HepG2 (cell line): ENCODE results near the gene FEV. TPM values are rescaled to one million over a fixed set of nuclear protein-coding genes. Genes with fewer than 3 reads are reported as not detected.
A peak's percentile ranks its signal among the peaks of the same experiment; 100 is the strongest.

Source experiments
- ELF1 ChIP-seq: sonication (generic); formaldehyde crosslinking; IDR thresholded peaks from 2 replicates; pipeline ENCODE4 v1.4.0; 2020; ENCODE audit warnings: missing genetic modification reagents
- HDAC2 ChIP-seq: sonication (generic); formaldehyde crosslinking; IDR thresholded peaks from 2 replicates; pipeline ENCODE4 v1.4.0; 2020; ENCODE audit warnings: missing genetic modification reagents
- HOXA7 ChIP-seq: sonication (generic); formaldehyde crosslinking; IDR thresholded peaks from 2 replicates; pipeline ENCODE4 v1.8.1; 2022; ENCODE audit warnings: mild to moderate bottlenecking, missing genetic modification reagents, moderate library complexity
- KDM5B ChIP-seq: sonication (generic); formaldehyde crosslinking; IDR thresholded peaks from 2 replicates; pipeline ENCODE4 v1.4.0; 2020; ENCODE audit warnings: missing genetic modification reagents, mild to moderate bottlenecking, borderline replicate concordance
- MLLT10 ChIP-seq: sonication (generic); formaldehyde crosslinking; IDR thresholded peaks from 2 replicates; pipeline ENCODE4 v1.4.0; 2020; ENCODE audit warnings: missing genetic modification reagents
- POLR2AphosphoS2 ChIP-seq: IDR thresholded peaks from 2 replicates; pipeline ENCODE4 v1.6.1; 2011; ENCODE audit warnings: low read depth, low read length, improper control_type of control experiment
- SP4 ChIP-seq: sonication (generic); formaldehyde crosslinking; IDR thresholded peaks from 2 replicates; pipeline ENCODE4 v1.8.1; 2023; ENCODE audit warnings: mild to moderate bottlenecking, missing genetic modification reagents
- U2AF2 ChIP-seq: fragments of 200-400 bp; formaldehyde crosslinking; IDR thresholded peaks from 2 replicates; pipeline ENCODE4 v1.6.1; 2017; ENCODE audit warnings: low read depth, mild to moderate bottlenecking, low read length
- ZNF260 ChIP-seq: sonication (generic); formaldehyde crosslinking; IDR thresholded peaks from 2 replicates; pipeline ENCODE4 v1.4.0; 2020; ENCODE audit warnings: missing genetic modification reagents, low read depth, mild to moderate bottlenecking, borderline replicate concordance
- ZNF354B ChIP-seq: sonication (generic); formaldehyde crosslinking; IDR thresholded peaks from 2 replicates; pipeline ENCODE4 v1.8.0; 2022; ENCODE audit warnings: mild to moderate bottlenecking, missing genetic modification reagents
- ZNF367 ChIP-seq: sonication (generic); formaldehyde crosslinking; IDR thresholded peaks from 2 replicates; pipeline ENCODE4 v1.4.0; 2020; ENCODE audit warnings: missing genetic modification reagents, borderline replicate concordance
- ZSCAN9 ChIP-seq: IDR thresholded peaks from 2 replicates; pipeline ENCODE4 v1.6.1; 2016; ENCODE audit warnings: borderline replicate concordance
- polyA plus RNA-seq, 8 experiments: library from polyadenylated mRNA; depleted of rRNA in 3 of 8; stranded (reverse) in 7 of 8; unstranded in 1 of 8; fragments of >200 nt; fragmentation: Illumina TruSeq in 4 of 8; extraction: Trizol in 4 of 8; gene quantifications; 2 replicates each; pipeline versions ENCODE4 v1.2.1 to v1.2.3, GENCODE V29; 2011 to 2016; ENCODE audit warnings: low read depth in 4 of 8, missing spikeins in 1 of 8, mixed read lengths in 1 of 8; ENCODE audit not compliant: insufficient read depth in 1 of 8
- total RNA-seq, 5 experiments: library from RNA; depleted of rRNA; stranded (reverse); fragments of >200 nt; fragmentation: Illumina TruSeq; extraction: Trizol; gene quantifications; 2 replicates each; pipeline ENCODE4 v1.2.3, GENCODE V29; 2016; ENCODE audit warnings: low read depth in 1 of 5
- TF ChIP-seq, protein P1 (sequence below): sonication (generic); formaldehyde crosslinking; IDR thresholded peaks from 2 replicates; pipeline ENCODE4 v1.8.1; 2022; ENCODE audit warnings: mild to moderate bottlenecking, missing genetic modification reagents
- TF ChIP-seq, protein P2 (sequence below): sonication (generic); formaldehyde crosslinking; IDR thresholded peaks from 2 replicates; pipeline ENCODE4 v1.4.0; 2020; ENCODE audit warnings: mild to moderate bottlenecking, missing genetic modification reagents, borderline replicate concordance
- TF ChIP-seq, protein P3 (sequence below): sonication (generic); formaldehyde crosslinking; IDR thresholded peaks from 2 replicates; pipeline ENCODE4 v1.5.0; 2020; ENCODE audit warnings: mild to moderate bottlenecking, missing genetic modification reagents, borderline replicate concordance

FEV gene
- total and polyA plus RNA-seq, 2 of the 13 experiments (the other 11 are each of a cell fraction or from before 2014, with no cell fraction given): not detected

DNA sequence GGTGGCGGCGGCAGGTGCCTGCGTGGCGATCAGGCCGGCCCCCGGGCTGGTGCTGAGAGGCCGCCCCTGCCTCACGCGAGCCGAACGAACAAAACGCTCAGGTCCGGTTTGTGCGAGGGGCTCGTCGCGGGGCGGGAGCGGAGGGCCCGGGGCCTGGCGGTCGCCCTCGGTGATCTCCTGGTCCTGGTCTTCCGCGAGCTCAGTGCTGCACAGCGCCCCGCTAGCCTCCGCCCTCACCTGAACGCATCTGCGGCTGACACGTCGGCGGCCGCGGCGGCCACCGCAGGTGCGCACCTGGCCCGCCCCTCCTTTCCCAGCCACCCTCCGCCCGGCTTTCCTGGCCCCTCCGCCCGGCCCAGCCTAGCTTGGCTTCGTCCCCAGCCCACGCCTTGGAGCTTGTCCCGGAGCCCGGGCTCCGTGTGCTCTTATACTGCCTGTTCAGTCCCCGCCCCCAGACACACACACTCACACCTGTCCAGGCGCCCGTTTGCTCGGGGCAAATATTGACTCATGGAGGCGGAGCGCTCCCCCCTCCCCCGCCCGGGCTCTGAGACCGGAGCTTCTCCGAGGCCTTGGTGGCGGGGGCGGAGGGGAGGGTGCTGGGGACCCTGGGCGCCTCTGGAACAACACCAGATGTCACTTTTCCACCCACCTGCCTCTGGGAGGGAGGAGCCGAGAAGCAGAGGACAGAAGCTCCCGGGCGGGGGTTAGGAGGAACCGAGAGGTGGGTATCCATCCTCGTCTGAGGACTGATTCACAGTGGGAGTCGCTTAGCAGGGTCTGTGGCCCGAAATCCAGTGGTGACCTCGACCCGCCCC is 16.8 kb upstream of the FEV start (continued):
- TF ChIP-seq HOXA7: no peak
- TF ChIP-seq ZNF260 (CRISPR knock-in tag): no peak
- peak; percentile 79 for TF ChIP-seq SP4 (CRISPR knock-in tag)
- TF ChIP-seq ZNF367 (CRISPR knock-in tag): no peak
- TF ChIP-seq, protein P1, sequence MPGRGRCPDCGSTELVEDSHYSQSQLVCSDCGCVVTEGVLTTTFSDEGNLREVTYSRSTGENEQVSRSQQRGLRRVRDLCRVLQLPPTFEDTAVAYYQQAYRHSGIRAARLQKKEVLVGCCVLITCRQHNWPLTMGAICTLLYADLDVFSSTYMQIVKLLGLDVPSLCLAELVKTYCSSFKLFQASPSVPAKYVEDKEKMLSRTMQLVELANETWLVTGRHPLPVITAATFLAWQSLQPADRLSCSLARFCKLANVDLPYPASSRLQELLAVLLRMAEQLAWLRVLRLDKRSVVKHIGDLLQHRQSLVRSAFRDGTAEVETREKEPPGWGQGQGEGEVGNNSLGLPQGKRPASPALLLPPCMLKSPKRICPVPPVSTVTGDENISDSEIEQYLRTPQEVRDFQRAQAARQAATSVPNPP: peak; percentile 60; the same call in 1 of the 2 replicates
- peak; percentile 84 for TF ChIP-seq HDAC2 (CRISPR knock-in tag)
- TF ChIP-seq ZSCAN9: no peak
- no peak for TF ChIP-seq MLLT10
- peak; percentile 86; the same call in 1 of the 2 replicates for TF ChIP-seq KDM5B (CRISPR knock-in tag)
- TF ChIP-seq ELF1: 0 out of 2 replicates have a peak, but pooled peaks have one; percentile 29
- TF ChIP-seq, protein P2, sequence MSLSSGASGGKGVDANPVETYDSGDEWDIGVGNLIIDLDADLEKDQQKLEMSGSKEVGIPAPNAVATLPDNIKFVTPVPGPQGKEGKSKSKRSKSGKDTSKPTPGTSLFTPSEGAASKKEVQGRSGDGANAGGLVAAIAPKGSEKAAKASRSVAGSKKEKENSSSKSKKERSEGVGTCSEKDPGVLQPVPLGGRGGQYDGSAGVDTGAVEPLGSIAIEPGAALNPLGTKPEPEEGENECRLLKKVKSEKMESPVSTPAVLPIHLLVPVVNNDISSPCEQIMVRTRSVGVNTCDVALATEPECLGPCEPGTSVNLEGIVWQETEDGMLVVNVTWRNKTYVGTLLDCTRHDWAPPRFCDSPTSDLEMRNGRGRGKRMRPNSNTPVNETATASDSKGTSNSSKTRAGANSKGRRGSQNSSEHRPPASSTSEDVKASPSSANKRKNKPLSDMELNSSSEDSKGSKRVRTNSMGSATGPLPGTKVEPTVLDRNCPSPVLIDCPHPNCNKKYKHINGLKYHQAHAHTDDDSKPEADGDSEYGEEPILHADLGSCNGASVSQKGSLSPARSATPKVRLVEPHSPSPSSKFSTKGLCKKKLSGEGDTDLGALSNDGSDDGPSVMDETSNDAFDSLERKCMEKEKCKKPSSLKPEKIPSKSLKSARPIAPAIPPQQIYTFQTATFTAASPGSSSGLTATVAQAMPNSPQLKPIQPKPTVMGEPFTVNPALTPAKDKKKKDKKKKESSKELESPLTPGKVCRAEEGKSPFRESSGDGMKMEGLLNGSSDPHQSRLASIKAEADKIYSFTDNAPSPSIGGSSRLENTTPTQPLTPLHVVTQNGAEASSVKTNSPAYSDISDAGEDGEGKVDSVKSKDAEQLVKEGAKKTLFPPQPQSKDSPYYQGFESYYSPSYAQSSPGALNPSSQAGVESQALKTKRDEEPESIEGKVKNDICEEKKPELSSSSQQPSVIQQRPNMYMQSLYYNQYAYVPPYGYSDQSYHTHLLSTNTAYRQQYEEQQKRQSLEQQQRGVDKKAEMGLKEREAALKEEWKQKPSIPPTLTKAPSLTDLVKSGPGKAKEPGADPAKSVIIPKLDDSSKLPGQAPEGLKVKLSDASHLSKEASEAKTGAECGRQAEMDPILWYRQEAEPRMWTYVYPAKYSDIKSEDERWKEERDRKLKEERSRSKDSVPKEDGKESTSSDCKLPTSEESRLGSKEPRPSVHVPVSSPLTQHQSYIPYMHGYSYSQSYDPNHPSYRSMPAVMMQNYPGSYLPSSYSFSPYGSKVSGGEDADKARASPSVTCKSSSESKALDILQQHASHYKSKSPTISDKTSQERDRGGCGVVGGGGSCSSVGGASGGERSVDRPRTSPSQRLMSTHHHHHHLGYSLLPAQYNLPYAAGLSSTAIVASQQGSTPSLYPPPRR (CRISPR knock-in tag): peak; percentile 99
- no peak for TF ChIP-seq POLR2AphosphoS2
- TF ChIP-seq, protein P3, sequence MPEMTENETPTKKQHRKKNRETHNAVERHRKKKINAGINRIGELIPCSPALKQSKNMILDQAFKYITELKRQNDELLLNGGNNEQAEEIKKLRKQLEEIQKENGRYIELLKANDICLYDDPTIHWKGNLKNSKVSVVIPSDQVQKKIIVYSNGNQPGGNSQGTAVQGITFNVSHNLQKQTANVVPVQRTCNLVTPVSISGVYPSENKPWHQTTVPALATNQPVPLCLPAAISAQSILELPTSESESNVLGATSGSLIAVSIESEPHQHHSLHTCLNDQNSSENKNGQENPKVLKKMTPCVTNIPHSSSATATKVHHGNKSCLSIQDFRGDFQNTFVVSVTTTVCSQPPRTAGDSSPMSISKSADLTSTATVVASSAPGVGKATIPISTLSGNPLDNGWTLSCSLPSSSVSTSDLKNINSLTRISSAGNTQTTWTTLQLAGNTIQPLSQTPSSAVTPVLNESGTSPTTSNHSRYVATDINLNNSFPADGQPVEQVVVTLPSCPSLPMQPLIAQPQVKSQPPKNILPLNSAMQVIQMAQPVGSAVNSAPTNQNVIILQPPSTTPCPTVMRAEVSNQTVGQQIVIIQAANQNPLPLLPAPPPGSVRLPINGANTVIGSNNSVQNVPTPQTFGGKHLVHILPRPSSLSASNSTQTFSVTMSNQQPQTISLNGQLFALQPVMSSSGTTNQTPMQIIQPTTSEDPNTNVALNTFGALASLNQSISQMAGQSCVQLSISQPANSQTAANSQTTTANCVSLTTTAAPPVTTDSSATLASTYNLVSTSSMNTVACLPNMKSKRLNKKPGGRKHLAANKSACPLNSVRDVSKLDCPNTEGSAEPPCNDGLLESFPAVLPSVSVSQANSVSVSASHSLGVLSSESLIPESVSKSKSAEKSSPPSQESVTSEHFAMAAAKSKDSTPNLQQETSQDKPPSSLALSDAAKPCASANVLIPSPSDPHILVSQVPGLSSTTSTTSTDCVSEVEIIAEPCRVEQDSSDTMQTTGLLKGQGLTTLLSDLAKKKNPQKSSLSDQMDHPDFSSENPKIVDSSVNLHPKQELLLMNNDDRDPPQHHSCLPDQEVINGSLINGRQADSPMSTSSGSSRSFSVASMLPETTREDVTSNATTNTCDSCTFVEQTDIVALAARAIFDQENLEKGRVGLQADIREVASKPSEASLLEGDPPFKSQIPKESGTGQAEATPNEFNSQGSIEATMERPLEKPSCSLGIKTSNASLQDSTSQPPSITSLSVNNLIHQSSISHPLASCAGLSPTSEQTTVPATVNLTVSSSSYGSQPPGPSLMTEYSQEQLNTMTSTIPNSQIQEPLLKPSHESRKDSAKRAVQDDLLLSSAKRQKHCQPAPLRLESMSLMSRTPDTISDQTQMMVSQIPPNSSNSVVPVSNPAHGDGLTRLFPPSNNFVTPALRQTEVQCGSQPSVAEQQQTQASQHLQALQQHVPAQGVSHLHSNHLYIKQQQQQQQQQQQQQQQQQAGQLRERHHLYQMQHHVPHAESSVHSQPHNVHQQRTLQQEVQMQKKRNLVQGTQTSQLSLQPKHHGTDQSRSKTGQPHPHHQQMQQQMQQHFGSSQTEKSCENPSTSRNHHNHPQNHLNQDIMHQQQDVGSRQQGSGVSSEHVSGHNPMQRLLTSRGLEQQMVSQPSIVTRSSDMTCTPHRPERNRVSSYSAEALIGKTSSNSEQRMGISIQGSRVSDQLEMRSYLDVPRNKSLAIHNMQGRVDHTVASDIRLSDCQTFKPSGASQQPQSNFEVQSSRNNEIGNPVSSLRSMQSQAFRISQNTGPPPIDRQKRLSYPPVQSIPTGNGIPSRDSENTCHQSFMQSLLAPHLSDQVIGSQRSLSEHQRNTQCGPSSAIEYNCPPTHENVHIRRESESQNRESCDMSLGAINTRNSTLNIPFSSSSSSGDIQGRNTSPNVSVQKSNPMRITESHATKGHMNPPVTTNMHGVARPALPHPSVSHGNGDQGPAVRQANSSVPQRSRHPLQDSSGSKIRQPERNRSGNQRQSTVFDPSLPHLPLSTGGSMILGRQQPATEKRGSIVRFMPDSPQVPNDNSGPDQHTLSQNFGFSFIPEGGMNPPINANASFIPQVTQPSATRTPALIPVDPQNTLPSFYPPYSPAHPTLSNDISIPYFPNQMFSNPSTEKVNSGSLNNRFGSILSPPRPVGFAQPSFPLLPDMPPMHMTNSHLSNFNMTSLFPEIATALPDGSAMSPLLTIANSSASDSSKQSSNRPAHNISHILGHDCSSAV (CRISPR knock-in tag): no peak
- TF ChIP-seq ZNF354B: peak; percentile 38; the same call in 1 of the 2 replicates
- no peak for TF ChIP-seq U2AF2
